DOHH2 (cell line): ENCODE data around the gene THBS2.

Source experiments
- H3F3A ChIP-seq: fragments of 200-600 bp; sonication (generic), shearing (Covaris generic); 2 replicates; pipeline ENCODE4 v1.6.0; 2016; ENCODE audit warnings: antibody characterized with exemption, mild to moderate bottlenecking; ENCODE audit not compliant: control insufficient read depth, insufficient read depth
- H3K27ac ChIP-seq: fragments of 200-600 bp; sonication (generic); 2 replicates; pipeline ENCODE4 v1.5.1; 2014; ENCODE audit warnings: low read depth, mild to moderate bottlenecking, low read length, moderate library complexity
- H3K27me3 ChIP-seq: fragments of 200-600 bp; sonication (generic); 2 replicates; pipeline ENCODE4 v1.6.1; 2014; ENCODE audit warnings: mild to moderate bottlenecking, low read length, mixed read lengths; ENCODE audit not compliant: control insufficient read depth
- H3K36me3 ChIP-seq: fragments of 200-600 bp; sonication (generic); 2 replicates; pipeline ENCODE4 v1.6.1; 2014; ENCODE audit warnings: mild to moderate bottlenecking, low read length, moderate library complexity, mixed read lengths; ENCODE audit not compliant: control insufficient read depth
- H3K4me1 ChIP-seq: fragments of 200-600 bp; sonication (generic); 2 replicates; pipeline ENCODE4 v1.6.1; 2014; ENCODE audit warnings: mild to moderate bottlenecking, low read length, mixed read lengths; ENCODE audit not compliant: control insufficient read depth
- H3K4me2 ChIP-seq: fragments of 200-600 bp; sonication (generic); 2 replicates; pipeline ENCODE4 v1.6.0; 2014; ENCODE audit warnings: mild to moderate bottlenecking, low read length, moderate library complexity
- H3K4me3 ChIP-seq: fragments of 200-600 bp; sonication (generic); 2 replicates; pipeline ENCODE4 v1.5.1; 2014; ENCODE audit warnings: mild to moderate bottlenecking, low read length, mixed read lengths
- H3K79me2 ChIP-seq: fragments of 200-600 bp; sonication (generic); 2 replicates; pipeline ENCODE4 v1.6.1; 2014; ENCODE audit warnings: mild to moderate bottlenecking, low read length, mixed read lengths; ENCODE audit not compliant: control insufficient read depth
- H3K9me2 ChIP-seq: fragments of 200-600 bp; sonication (generic); replicated peaks from 2 replicates; pipeline ENCODE4 v1.6.1; 2014; ENCODE audit warnings: mild to moderate bottlenecking, low read length, mixed read lengths; ENCODE audit not compliant: control insufficient read depth
- H3K9me3 ChIP-seq: fragments of 200-600 bp; sonication (generic); 2 replicates; pipeline ENCODE4 v1.6.1; 2014; ENCODE audit warnings: antibody characterized with exemption, low read length, mixed read lengths; ENCODE audit not compliant: control insufficient read depth, insufficient read depth
- H4K20me1 ChIP-seq: fragments of 200-600 bp; sonication (generic); 2 replicates; pipeline ENCODE4 v1.6.0; 2014; ENCODE audit warnings: low read depth, mild to moderate bottlenecking, antibody characterized with exemption, low read length, moderate library complexity; ENCODE audit not compliant: control insufficient read depth, insufficient read depth
- EZH2phosphoT487 ChIP-seq: fragments of 200-600 bp; sonication (generic); IDR thresholded peaks from 2 replicates; pipeline ENCODE4 v1.6.1; 2017; ENCODE audit warnings: borderline replicate concordance, mild to moderate bottlenecking, antibody characterized with exemption, low read length, moderate library complexity, mixed read lengths
- TF ChIP-seq, protein P1 (sequence below): fragments of 200-600 bp; sonication (generic); IDR thresholded peaks from one replicate; pipeline ENCODE4 v1.5.1; 2014; ENCODE audit warnings: antibody characterized with exemption, mild to moderate bottlenecking, low read depth, low read length; ENCODE audit not compliant: poor library complexity, severe bottlenecking

THBS2 gene

DNA sequence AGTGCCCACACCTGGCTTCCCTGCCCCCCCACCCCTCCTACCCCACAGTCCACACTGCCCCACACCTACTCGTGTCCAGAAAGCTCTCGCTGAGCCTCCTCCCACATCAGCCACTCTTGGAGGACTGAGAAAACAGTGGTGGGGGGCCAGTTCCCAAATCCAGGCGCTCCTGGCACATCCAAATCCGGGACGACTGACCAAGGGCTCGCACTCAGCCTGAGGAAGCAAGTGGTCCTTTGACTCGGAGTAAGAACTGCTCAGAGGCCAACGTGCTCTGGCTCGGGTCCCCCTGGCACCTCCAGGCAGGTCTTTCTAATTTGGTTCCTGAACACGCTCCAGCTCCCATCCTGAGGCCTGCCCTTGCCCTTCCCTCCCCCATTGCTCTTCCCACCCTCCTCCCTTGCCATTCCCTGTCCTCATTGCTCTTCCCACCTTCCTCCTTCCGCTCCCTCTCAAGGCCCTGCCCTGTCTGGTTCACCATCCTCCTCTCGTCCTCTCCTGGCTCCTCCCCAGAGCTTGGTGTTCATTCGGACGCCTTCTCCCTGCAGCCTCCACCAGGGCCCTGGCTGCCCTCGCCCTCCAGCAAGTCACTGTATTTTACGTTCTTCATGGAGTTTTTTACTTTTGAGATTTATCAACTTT lies 83.6 kb downstream of the THBS2 start:
- Histone ChIP-seq H3K9me3 (peaks cover 2% of the 10 kb centered on the region; the same call in 1 of the 2 replicates), H3K27me3 (no peaks in the 10 kb centered on the region), H3F3A (no peaks in the 10 kb centered on the region), H3K9me2 (no peaks in the 10 kb centered on the region), H3K36me3 (no peaks in the 10 kb centered on the region), H3K4me2 (no peak overlapping the region), H3K27ac (no peak overlapping the region), H4K20me1 (no peaks in the 10 kb centered on the region), H3K4me1 (no peaks in the 10 kb centered on the region), H3K79me2 (no peaks in the 10 kb centered on the region), H3K4me3 (no peak overlapping the region)
- TF ChIP-seq EZH2phosphoT487, result no peak
- TF ChIP-seq, protein P1, sequence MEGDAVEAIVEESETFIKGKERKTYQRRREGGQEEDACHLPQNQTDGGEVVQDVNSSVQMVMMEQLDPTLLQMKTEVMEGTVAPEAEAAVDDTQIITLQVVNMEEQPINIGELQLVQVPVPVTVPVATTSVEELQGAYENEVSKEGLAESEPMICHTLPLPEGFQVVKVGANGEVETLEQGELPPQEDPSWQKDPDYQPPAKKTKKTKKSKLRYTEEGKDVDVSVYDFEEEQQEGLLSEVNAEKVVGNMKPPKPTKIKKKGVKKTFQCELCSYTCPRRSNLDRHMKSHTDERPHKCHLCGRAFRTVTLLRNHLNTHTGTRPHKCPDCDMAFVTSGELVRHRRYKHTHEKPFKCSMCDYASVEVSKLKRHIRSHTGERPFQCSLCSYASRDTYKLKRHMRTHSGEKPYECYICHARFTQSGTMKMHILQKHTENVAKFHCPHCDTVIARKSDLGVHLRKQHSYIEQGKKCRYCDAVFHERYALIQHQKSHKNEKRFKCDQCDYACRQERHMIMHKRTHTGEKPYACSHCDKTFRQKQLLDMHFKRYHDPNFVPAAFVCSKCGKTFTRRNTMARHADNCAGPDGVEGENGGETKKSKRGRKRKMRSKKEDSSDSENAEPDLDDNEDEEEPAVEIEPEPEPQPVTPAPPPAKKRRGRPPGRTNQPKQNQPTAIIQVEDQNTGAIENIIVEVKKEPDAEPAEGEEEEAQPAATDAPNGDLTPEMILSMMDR, result no peak

DNA sequence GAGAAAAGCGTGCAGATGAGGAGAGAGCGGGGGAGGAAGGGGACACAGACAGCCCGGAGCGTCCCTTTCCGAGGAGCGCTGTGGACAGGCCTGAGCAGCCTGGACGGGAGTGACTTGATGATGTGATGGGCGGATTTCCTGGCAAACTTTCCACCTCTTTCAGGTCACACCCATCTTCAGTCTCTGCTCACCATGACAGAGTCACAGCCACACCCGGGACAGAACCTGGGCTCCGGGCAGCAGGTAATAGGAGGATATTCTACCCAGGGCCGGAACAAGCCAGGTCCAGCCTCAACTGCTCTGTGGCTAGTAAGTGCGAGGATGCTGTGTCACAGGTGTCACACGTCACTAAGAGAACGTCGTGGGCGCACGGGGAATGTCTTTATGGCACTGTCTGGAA lies 84.3 kb downstream of the THBS2 start:
- Histone ChIP-seq H3F3A (no peaks in the 10 kb centered on the region), H3K4me3 (no peak overlapping the region), H3K9me2 (no peaks in the 10 kb centered on the region), H3K27ac (no peak overlapping the region), H4K20me1 (no peaks in the 10 kb centered on the region), H3K79me2 (no peaks in the 10 kb centered on the region), H3K4me1 (no peaks in the 10 kb centered on the region), H3K36me3 (no peaks in the 10 kb centered on the region), H3K4me2 (no peak overlapping the region), H3K27me3 (no peaks in the 10 kb centered on the region), H3K9me3 (peaks cover 2% of the 10 kb centered on the region; the same call in 1 of the 2 replicates)
- TF ChIP-seq EZH2phosphoT487, result no peak
- TF ChIP-seq, protein P1, result no peak

DNA sequence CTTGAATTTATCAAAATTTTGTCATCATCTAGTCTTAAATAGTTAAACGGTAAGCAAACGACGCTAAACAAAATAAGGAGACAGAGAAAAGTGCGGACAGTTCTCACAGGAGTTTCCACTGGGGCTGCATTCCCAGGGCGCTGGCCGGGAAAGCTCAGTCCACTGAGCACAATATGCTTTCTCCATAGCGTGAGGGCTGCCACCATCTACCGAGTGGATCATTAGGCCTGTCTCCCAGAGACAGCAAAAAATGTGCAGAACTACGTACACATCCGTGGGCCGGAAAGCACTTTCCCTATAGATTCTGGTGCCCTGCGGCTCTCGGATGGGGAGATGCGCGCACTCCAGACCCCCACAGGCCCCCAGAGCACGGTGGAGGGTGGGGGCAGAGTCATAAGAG lies 84.9 kb downstream of the THBS2 start:
- Histone ChIP-seq H3K79me2 (no peaks in the 10 kb centered on the region), H3K9me2 (no peaks in the 10 kb centered on the region), H3K4me2 (no peak overlapping the region), H3K36me3 (no peaks in the 10 kb centered on the region), H3K27ac (no peak overlapping the region), H3K9me3 (peaks cover 2% of the 10 kb centered on the region; the same call in 1 of the 2 replicates), H3K4me1 (no peaks in the 10 kb centered on the region), H3K4me3 (no peak overlapping the region), H3F3A (no peaks in the 10 kb centered on the region), H4K20me1 (no peaks in the 10 kb centered on the region), H3K27me3 (no peaks in the 10 kb centered on the region)
- TF ChIP-seq, protein P1, result no peak
- no peak for TF ChIP-seq EZH2phosphoT487
